Measurements from ENCODE around the gene VGLL2. TPM values are rescaled to one million over a fixed set of nuclear protein-coding genes. Genes with fewer than 3 reads are reported as not detected.

The VGLL2 gene
- total RNA-seq, 4 donors from 2014 or later = 4.9 to 27.5 (median 10.1) TPM

DNA sequence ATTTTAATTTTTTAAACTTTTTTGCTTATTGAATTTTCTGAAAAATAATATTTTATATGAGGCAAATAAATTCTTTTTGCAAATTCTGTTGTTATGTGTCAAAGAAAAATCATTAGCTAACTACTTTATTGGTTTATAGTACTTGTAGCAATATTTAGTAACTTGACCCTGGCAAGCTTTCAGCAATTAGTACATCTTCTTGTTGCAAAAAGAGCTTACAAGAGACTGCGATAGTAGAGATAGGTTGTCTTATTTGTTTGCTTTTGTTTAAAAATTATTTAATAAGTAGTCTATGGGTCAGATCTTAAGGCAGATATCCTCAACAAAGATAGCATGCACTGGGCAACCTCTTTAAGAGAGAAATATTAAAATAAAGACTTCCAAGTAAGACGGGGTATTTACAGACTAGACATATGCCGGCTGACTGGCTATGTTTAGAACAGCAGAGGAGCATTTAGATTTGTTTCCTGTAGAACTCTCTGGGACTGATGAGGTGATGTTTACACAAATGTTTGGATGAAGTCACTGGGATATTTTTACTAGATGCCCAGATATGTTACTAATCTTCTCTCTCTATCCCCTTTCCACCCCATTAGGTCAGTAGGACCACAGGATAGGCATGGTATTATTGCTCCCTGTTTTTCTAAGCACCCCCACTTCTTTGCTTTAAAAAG is 25.0 kb downstream of the VGLL2 start:
- H3K4me3 ChIP-seq = peak overlapping the region in 3 of 4 donors; percentile 16 to 36 (median 28)
- H3K36me3 ChIP-seq = no peaks in the 10 kb centered on the region
- H3K27ac ChIP-seq = peak overlapping the region; percentile 75 to 84 (median 78)
- peak in 1 of 2 donors; percentile 25 for DNase-seq
- no peaks in the 10 kb centered on the region for H3K27me3 ChIP-seq
- TF ChIP-seq POLR2A (IDR thresholded peaks at IDR 0.05) = peak; percentile 32 to 83
- TF ChIP-seq, protein P1, sequence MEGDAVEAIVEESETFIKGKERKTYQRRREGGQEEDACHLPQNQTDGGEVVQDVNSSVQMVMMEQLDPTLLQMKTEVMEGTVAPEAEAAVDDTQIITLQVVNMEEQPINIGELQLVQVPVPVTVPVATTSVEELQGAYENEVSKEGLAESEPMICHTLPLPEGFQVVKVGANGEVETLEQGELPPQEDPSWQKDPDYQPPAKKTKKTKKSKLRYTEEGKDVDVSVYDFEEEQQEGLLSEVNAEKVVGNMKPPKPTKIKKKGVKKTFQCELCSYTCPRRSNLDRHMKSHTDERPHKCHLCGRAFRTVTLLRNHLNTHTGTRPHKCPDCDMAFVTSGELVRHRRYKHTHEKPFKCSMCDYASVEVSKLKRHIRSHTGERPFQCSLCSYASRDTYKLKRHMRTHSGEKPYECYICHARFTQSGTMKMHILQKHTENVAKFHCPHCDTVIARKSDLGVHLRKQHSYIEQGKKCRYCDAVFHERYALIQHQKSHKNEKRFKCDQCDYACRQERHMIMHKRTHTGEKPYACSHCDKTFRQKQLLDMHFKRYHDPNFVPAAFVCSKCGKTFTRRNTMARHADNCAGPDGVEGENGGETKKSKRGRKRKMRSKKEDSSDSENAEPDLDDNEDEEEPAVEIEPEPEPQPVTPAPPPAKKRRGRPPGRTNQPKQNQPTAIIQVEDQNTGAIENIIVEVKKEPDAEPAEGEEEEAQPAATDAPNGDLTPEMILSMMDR (IDR thresholded peaks at IDR 0.05 in 4 of 5, conservative IDR thresholded peaks at IDR 0.05 in 1 of 5) = no peak
- peak; percentile 94 to 96 for ATAC-seq
- H3K4me1 ChIP-seq = peaks cover 31 to 40% of the 10 kb centered on the region in 2 donors
- H3K9me3 ChIP-seq = no peaks in the 10 kb centered on the region
- in situ Hi-C loops (cut with MboI; ENCODE audit: low sequenced_read_pairs in 4 of 4) (no loop called here), intact Hi-C loops (cut with DNase I; ENCODE audit: low total_unique reads) (no loop called here)

DNA sequence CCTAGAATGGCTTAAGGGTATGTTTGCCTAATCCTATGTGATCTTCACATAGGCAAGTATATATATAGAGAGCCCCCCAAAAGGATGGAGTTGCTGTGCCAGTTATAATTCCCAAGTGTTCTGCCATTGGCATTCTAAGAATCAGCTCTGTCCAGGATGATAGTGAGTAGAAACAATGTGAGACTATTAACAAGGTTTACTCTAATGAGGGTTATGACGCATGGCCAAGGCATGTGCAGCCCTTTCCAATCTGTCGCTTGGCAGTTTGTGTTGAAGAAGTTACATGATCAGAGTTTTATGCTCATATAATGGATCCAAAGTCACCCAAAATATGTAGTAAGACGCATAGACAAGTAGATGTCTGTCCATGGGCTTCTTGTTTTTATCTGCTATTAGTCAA is 33.6 kb downstream of the VGLL2 start:
- no peaks in the 10 kb centered on the region for H3K27me3 ChIP-seq
- intact Hi-C loops (cut with DNase I; ENCODE audit: low total_unique reads) = no loop called here
- in situ Hi-C loops (cut with MboI; ENCODE audit: low sequenced_read_pairs in 4 of 4) = no loop called here
- H3K27ac ChIP-seq = peak overlapping the region in 3 of 4 donors; percentile 25 to 72 (median 53)
- H3K36me3 ChIP-seq = no peaks in the 10 kb centered on the region
- H3K4me1 ChIP-seq = peaks cover 25 to 34% of the 10 kb centered on the region in 2 donors
- TF ChIP-seq POLR2A (IDR thresholded peaks at IDR 0.05) = no peak
- DNase-seq = no peak
- no peaks in the 10 kb centered on the region for H3K9me3 ChIP-seq
- no peak for ATAC-seq
- no peak overlapping the region for H3K4me3 ChIP-seq

DNA sequence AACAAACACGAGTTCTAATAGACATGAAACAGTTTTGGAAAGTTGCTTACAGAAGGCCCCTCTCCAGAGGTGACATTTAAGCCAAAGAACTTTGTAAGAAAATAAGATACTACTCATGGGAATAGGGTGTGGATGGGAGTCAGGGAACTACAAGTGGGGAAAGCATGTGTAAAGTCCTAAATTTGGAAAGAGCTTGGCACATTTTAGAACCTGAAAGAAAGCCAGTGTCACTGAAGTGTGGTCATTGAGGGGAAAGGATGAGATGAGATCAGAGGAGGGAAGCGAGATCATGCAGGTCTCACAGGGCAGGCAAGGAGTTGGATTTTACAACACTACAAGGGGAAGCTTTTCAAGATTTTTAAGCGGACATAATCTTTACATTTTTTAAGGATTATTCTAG is 38.0 kb downstream of the VGLL2 start:
- intact Hi-C loops (cut with DNase I; ENCODE audit: low total_unique reads) (loop anchor here (2.0 to 5.0 kb wide), 2 partner anchors 15 to 36 kb away; partner anchors contain the start of gene VGLL2), in situ Hi-C loops (cut with MboI; ENCODE audit: low sequenced_read_pairs in 4 of 4) (no loop called here)
- peak; percentile 25 to 33 for DNase-seq
- peak; percentile 40 to 50 for TF ChIP-seq POLR2A (IDR thresholded peaks at IDR 0.05)
- TF ChIP-seq, protein P1 (IDR thresholded peaks at IDR 0.05 in 4 of 5, conservative IDR thresholded peaks at IDR 0.05 in 1 of 5) = no peak
- Histone ChIP-seq H3K9me3 (no peaks in the 10 kb centered on the region), H3K36me3 (no peaks in the 10 kb centered on the region), H3K4me1 (peaks cover 29 to 32% of the 10 kb centered on the region in 2 donors), H3K27me3 (no peaks in the 10 kb centered on the region), H3K4me3 (no peak overlapping the region), H3K27ac (peak overlapping the region; percentile 68 to 93 (median 80))
- peak; percentile 99 for ATAC-seq

DNA sequence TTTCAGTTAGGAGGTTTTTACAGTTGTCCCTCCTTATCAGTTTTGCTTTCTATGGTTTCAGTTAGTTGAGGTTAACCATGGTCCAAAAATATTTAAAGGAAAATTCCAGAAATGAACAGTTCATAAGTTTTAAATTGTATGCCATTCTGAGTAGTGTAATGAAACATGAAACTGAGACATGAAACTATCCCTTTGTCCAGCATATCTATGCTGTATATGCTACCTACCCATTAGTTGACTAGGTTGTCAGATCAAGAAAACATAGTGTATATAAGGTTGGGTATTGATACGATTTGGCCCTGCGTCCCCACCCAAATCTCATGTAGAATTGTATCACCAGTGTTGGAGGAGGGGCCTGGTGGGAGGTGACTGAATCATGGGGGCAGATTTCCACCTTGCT is 39.1 kb downstream of the VGLL2 start:
- H3K4me1 ChIP-seq = peaks cover 27 to 29% of the 10 kb centered on the region in 2 donors
- H3K27ac ChIP-seq = peak overlapping the region in 3 of 4 donors; percentile 80 to 93 (median 81)
- H3K4me3 ChIP-seq = no peak overlapping the region
- no peaks in the 10 kb centered on the region for H3K27me3 ChIP-seq
- TF ChIP-seq POLR2A (IDR thresholded peaks at IDR 0.05) = no peak
- TF ChIP-seq, protein P1 (IDR thresholded peaks at IDR 0.05 in 4 of 5, conservative IDR thresholded peaks at IDR 0.05 in 1 of 5) = no peak
- intact Hi-C loops (cut with DNase I; ENCODE audit: low total_unique reads) (loop anchor here (5.0 kb wide), 1 partner anchor 37 kb away; the partner anchor contains the start of gene VGLL2), in situ Hi-C loops (cut with MboI; ENCODE audit: low sequenced_read_pairs in 4 of 4) (no loop called here)
- no peak for DNase-seq
- no peaks in the 10 kb centered on the region for H3K36me3 ChIP-seq
- H3K9me3 ChIP-seq = no peaks in the 10 kb centered on the region
- no peak for ATAC-seq

DNA sequence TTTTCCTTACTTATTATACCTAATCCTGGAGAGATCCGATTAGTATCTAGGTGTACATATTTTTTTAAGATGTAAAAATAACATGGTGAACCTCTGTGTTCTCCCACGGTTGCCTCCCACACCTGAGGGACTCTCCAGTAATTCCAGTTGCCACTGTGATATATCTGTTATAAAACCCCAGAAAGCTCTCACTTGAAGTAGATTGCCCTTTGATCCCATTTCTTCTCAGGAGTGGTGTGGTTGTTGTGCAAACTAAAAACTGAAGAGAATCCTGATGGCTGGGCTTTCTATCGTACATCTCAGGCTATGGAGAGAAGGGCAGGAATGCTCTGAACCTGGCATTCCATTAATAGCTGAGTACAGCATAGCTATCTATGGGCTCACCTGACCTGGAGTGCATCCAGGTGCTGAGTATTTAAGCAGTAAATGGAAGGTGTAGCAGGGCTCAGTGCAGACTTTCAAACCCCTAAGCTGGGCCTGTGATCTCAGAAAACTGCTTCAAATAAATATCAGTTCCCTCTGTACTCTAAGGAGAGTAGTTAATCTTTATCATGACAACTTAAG is 41.0 kb downstream of the VGLL2 start:
- peaks cover 20 to 21% of the 10 kb centered on the region in 2 donors for H3K4me1 ChIP-seq
- peak overlapping the region in 1 of 4 donors; percentile 17 for H3K27ac ChIP-seq
- intact Hi-C loops (cut with DNase I; ENCODE audit: low total_unique reads) (no loop called here), in situ Hi-C loops (cut with MboI; ENCODE audit: low sequenced_read_pairs in 4 of 4) (no loop called here)
- no peaks in the 10 kb centered on the region for H3K9me3 ChIP-seq
- no peak for DNase-seq
- H3K27me3 ChIP-seq = no peaks in the 10 kb centered on the region
- H3K4me3 ChIP-seq = no peak overlapping the region
- ATAC-seq = no peak
- H3K36me3 ChIP-seq = no peaks in the 10 kb centered on the region
- no peak for TF ChIP-seq POLR2A (IDR thresholded peaks at IDR 0.05)
- TF ChIP-seq, protein P1 (IDR thresholded peaks at IDR 0.05 in 4 of 5, conservative IDR thresholded peaks at IDR 0.05 in 1 of 5) = no peak
